H1 (cell line): ENCODE results near the gene XDH. TPM values are rescaled to one million over a fixed set of nuclear protein-coding genes. Genes with fewer than 3 reads are reported as not detected.

Experiments used
- CTCF ChIA-PET: fragments of 300-600 bp; sonication (Branson Sonifier 250); formaldehyde crosslinking; loops from one replicate; lab custom pipeline; 2021; ENCODE audit not compliant: partially characterized antibody; lab: Charles Lee
- POLR2A ChIA-PET: fragments of 300-600 bp; sonication (Branson Sonifier 250); formaldehyde crosslinking; loops from one replicate; lab custom pipeline; 2021; ENCODE audit warnings: inconsistent platforms; ENCODE audit not compliant: partially characterized antibody; lab: Charles Lee
- DNase-seq, 2 experiments: peaks; one replicate each; pipeline versions ENCODE4 v3.0.0 to v3.0.0-alpha.2; 2010 to 2022; ENCODE audit warnings: low spot score in 2 of 2, low read depth in 1 of 2, mixed read lengths in 1 of 2
- FAIRE-seq: peaks from 2 replicates; lab custom pipeline; 2011; peaks lifted over from hg19 to GRCh38; lab: Jason Lieb, UNC
- H2AFZ ChIP-seq: 2 replicates; pipeline ENCODE4 v1.8.1; 2012; ENCODE audit warnings: low read length, inconsistent platforms
- H2AK5ac ChIP-seq: 2 replicates; pipeline ENCODE4 v1.6.1; 2013; ENCODE audit warnings: low read depth, low read length
- H2BK120ac ChIP-seq: replicated peaks from 2 replicates; pipeline ENCODE3; 2013; ENCODE audit warnings: low read depth, low read length, inconsistent platforms
- H2BK12ac ChIP-seq: 2 replicates; pipeline ENCODE4 v1.6.1; 2013; ENCODE audit warnings: low read depth, low read length
- H2BK15ac ChIP-seq: 2 replicates; pipeline ENCODE4 v1.6.1; 2013; ENCODE audit warnings: low read length
- H2BK20ac ChIP-seq: 2 replicates; pipeline ENCODE4 v1.6.1; 2013; ENCODE audit warnings: low read length
- H2BK5ac ChIP-seq: 2 replicates; pipeline ENCODE4 v1.6.1; 2013; ENCODE audit warnings: low read depth, low read length
- H3K14ac ChIP-seq: 2 replicates; pipeline ENCODE4 v1.6.1; 2013; ENCODE audit warnings: inconsistent platforms; ENCODE audit not compliant: insufficient read length
- H3K18ac ChIP-seq: 2 replicates; pipeline ENCODE4 v1.6.1; 2013; ENCODE audit warnings: low read length; ENCODE audit errors: extremely low read depth
- H3K23ac ChIP-seq: 2 replicates; pipeline ENCODE4 v1.6.1; 2013; ENCODE audit warnings: inconsistent platforms; ENCODE audit not compliant: insufficient read length
- H3K23me2 ChIP-seq: 2 replicates; pipeline ENCODE4 v1.6.1; 2013; ENCODE audit warnings: low read depth, low read length
- H3K27ac ChIP-seq: 2 replicates; pipeline ENCODE4 v1.6.1; 2011; ENCODE audit warnings: low read depth, low read length, inconsistent platforms
- H3K27me3 ChIP-seq, 4 experiments: replicated peaks in 1 of 4; 1 replicate in 1 of 4; 2 replicates in 3 of 4; pipeline versions ENCODE4 v1.6.1 to v1.8.1; 2011 to 2013; ENCODE audit warnings: low read length in 3 of 4, mild to moderate bottlenecking in 3 of 4, inconsistent platforms in 2 of 4, mixed read lengths in 2 of 4, moderate library complexity in 1 of 4; ENCODE audit not compliant: control insufficient read depth in 3 of 4, insufficient read depth in 3 of 4; ENCODE audit errors: extremely low read depth in 1 of 4
- H3K36me3 ChIP-seq, 4 experiments: 2 replicates each; pipeline versions ENCODE4 v1.6.1 to v1.8.1; 2011 to 2013; ENCODE audit warnings: mild to moderate bottlenecking in 4 of 4, low read length in 3 of 4, moderate library complexity in 2 of 4, control low read depth in 1 of 4, inconsistent platforms in 1 of 4; ENCODE audit not compliant: insufficient read depth in 4 of 4, control insufficient read depth in 2 of 4
- H3K4ac ChIP-seq: replicated peaks from 2 replicates; pipeline ENCODE3; 2013; ENCODE audit warnings: low read length, low read depth, mixed read lengths, inconsistent platforms; ENCODE audit not compliant: insufficient read length
- H3K4me1 ChIP-seq, 4 experiments: replicated peaks in 1 of 4; 1 replicate in 1 of 4; 2 replicates in 3 of 4; pipeline versions ENCODE4 v1.6.1 to v1.8.1; 2011 to 2013; ENCODE audit warnings: low read length in 3 of 4, inconsistent platforms in 2 of 4, mixed read lengths in 1 of 4; ENCODE audit not compliant: insufficient read depth in 4 of 4, control insufficient read depth in 3 of 4
- H3K4me2 ChIP-seq, 2 experiments: 2 replicates each; pipeline versions ENCODE4 v1.6.1 to v1.8.1; 2011 to 2013; ENCODE audit warnings: low read depth in 2 of 2, low read length in 2 of 2, control low read depth in 1 of 2, inconsistent platforms in 1 of 2, mild to moderate bottlenecking in 1 of 2; ENCODE audit not compliant: insufficient read depth in 1 of 2
- H3K4me3 ChIP-seq, 4 experiments: fragments of 200-600, 300-600 bp in 1 of 4; sonication (generic), shearing (Covaris generic), sonication (Bioruptor Twin) in 1 of 4; 2 replicates each; pipeline versions ENCODE4 v1.5.1 to v1.8.1; 2011 to 2016; ENCODE audit warnings: low read length in 4 of 4, low read depth in 3 of 4, control low read depth in 2 of 4, inconsistent platforms in 2 of 4, mild to moderate bottlenecking in 2 of 4, mixed read lengths in 1 of 4, moderate library complexity in 1 of 4; ENCODE audit not compliant: insufficient read depth in 2 of 4; ENCODE audit errors: extremely low read depth in 1 of 4
- H3K56ac ChIP-seq: replicated peaks from 2 replicates; pipeline ENCODE3; 2013; ENCODE audit warnings: low read depth, mild to moderate bottlenecking, mixed read lengths, low read length, inconsistent platforms; ENCODE audit not compliant: insufficient read length
- H3K79me1 ChIP-seq: 2 replicates; pipeline ENCODE4 v1.6.1; 2013; ENCODE audit warnings: low read depth, low read length, control low read depth
- H3K79me2 ChIP-seq, 2 experiments: 2 replicates each; pipeline versions ENCODE4 v1.6.1 to v1.8.1; 2012 to 2013; ENCODE audit warnings: low read length in 2 of 2, mild to moderate bottlenecking in 2 of 2, inconsistent platforms in 1 of 2; ENCODE audit not compliant: insufficient read depth in 2 of 2, control insufficient read depth in 1 of 2
- H3K9ac ChIP-seq, 4 experiments: replicated peaks in 1 of 4; 1 replicate in 1 of 4; 2 replicates in 3 of 4; pipeline versions ENCODE4 v1.6.1 to v1.8.1; 2011 to 2013; ENCODE audit warnings: low read depth in 3 of 4, low read length in 3 of 4, control low read depth in 2 of 4, mild to moderate bottlenecking in 2 of 4, moderate library complexity in 2 of 4, inconsistent platforms in 1 of 4; ENCODE audit errors: extremely low read depth in 1 of 4
- H3K9me3 ChIP-seq, 2 experiments: 2 replicates each; pipeline versions ENCODE4 v1.6.1 to v1.8.1; 2012 to 2013; ENCODE audit warnings: mild to moderate bottlenecking in 2 of 2, moderate library complexity in 2 of 2, control low read depth in 1 of 2, inconsistent platforms in 1 of 2, low read depth in 1 of 2, low read length in 1 of 2, mixed read lengths in 1 of 2; ENCODE audit not compliant: insufficient read depth in 2 of 2
- H4K20me1 ChIP-seq, 2 experiments: replicated peaks in 1 of 2; 2 replicates each; pipeline versions ENCODE3 to v1.8.1; 2011 to 2013; ENCODE audit warnings: inconsistent platforms in 2 of 2, low read length in 2 of 2, mild to moderate bottlenecking in 1 of 2; ENCODE audit not compliant: insufficient read depth in 2 of 2, control insufficient read depth in 1 of 2
- H4K5ac ChIP-seq: 2 replicates; pipeline ENCODE4 v1.6.1; 2013; ENCODE audit warnings: low read length, low read depth, mixed read lengths, inconsistent platforms; ENCODE audit not compliant: insufficient read length
- H4K8ac ChIP-seq: 2 replicates; pipeline ENCODE4 v1.8.0; 2013; ENCODE audit warnings: mild to moderate bottlenecking, moderate library complexity, low read length, inconsistent platforms; ENCODE audit not compliant: insufficient read depth; ENCODE audit errors: extremely low read depth
- H4K91ac ChIP-seq: replicated peaks from 2 replicates; pipeline ENCODE3; 2013; ENCODE audit warnings: low read length, mixed read lengths, inconsistent platforms; ENCODE audit not compliant: insufficient read length
- BACH1 ChIP-seq: IDR thresholded peaks from 2 replicates; pipeline ENCODE4 v1.6.1; 2012; ENCODE audit warnings: low read length, improper control_type of control experiment
- BRCA1 ChIP-seq: IDR thresholded peaks from 2 replicates; pipeline ENCODE4 v1.6.1; 2012; ENCODE audit warnings: low read depth, low read length, improper control_type of control experiment
- EGR1 ChIP-seq: IDR thresholded peaks from 2 replicates; pipeline ENCODE4 v1.6.1; 2011; ENCODE audit warnings: low read depth, low read length, borderline replicate concordance
- GABPA ChIP-seq: IDR thresholded peaks from 2 replicates; pipeline ENCODE4 v1.6.1; 2011; ENCODE audit warnings: mild to moderate bottlenecking, low read length, moderate library complexity, borderline replicate concordance; ENCODE audit not compliant: insufficient read depth
- PHF8 ChIP-seq: fragments of 200-600 bp; sonication (generic); conservative IDR thresholded peaks from 2 replicates; pipeline ENCODE4 v1.7.1; 2012; ENCODE audit warnings: low read depth, mild to moderate bottlenecking, inconsistent platforms, low read length, moderate library complexity
- RNF2 ChIP-seq: fragments of 200-900, 300-1000 bp; sonication (generic); IDR thresholded peaks from 2 replicates; pipeline ENCODE4 v1.7.1; 2016; ENCODE audit warnings: borderline replicate concordance, low read depth, mild to moderate bottlenecking, antibody characterized with exemption, low read length; ENCODE audit not compliant: poor library complexity, severe bottlenecking; ENCODE audit errors: missing control alignments
- SIRT6 ChIP-seq: IDR thresholded peaks from one replicate; pipeline ENCODE4 v1.7.1; 2012; ENCODE audit warnings: low read length, inconsistent platforms
- SP2 ChIP-seq: IDR thresholded peaks from 2 replicates; pipeline ENCODE4 v1.6.1; 2012; ENCODE audit warnings: mild to moderate bottlenecking, low read length, inconsistent platforms
- SP4 ChIP-seq: IDR thresholded peaks from 2 replicates; pipeline ENCODE4 v1.6.1; 2012; ENCODE audit warnings: low read length, inconsistent platforms
- SUZ12 ChIP-seq: fragments of 200-600 bp; sonication (generic); IDR thresholded peaks from 2 replicates; pipeline ENCODE4 v1.6.1; 2012; ENCODE audit warnings: mild to moderate bottlenecking, inconsistent platforms, low read length, moderate library complexity, mixed read lengths
- WGBS, 2 experiments: shearing (Covaris generic) in 1 of 2; methylation state at CpG; one replicate each; pipeline versions ENCODE4 v1.1.6 to v1.1.7; 2013 to 2015; ENCODE audit warnings: low lambda C conversion rate in 2 of 2, mixed read lengths in 2 of 2, inconsistent platforms in 1 of 2, low coverage in 1 of 2, missing lambda C conversion rate in 1 of 2; ENCODE audit not compliant: insufficient replicate concordance in 2 of 2, insufficient coverage in 1 of 2, insufficient read length in 1 of 2; ENCODE audit errors: extremely low coverage in 1 of 2, missing lambda C conversion rate in 1 of 2; 5-methylcytosine and 5-hydroxymethylcytosine counted together
- polyA plus RNA-seq, 7 experiments: library from polyadenylated mRNA; depleted of rRNA in 3 of 7; stranded (reverse) in 5 of 7; unstranded in 2 of 7; fragments of >200 nt in 5 of 7; fragments of 200-250 nt in 2 of 7; gene quantifications; 1 replicate in 5 of 7; 2 replicates in 1 of 7; 4 replicates in 1 of 7; pipeline versions ENCODE4 v1.2.1 to v1.2.3, GENCODE V29; 2011 to 2013; ENCODE audit warnings: missing spikeins in 2 of 7, mixed read lengths in 2 of 7
- total RNA-seq: library from RNA; stranded (reverse); fragmentation: NEBNext Ultra II Directional; extraction: Animal tissue kit (Norgen Biotek cat#: 25700); gene quantifications from 2 replicates; pipeline ENCODE4 v1.2.1, GENCODE V29; 2021
- TF ChIP-seq, protein P1 (sequence below): IDR thresholded peaks from 2 replicates; pipeline ENCODE4 v1.6.1; 2012; ENCODE audit warnings: low read length, inconsistent platforms

Gene XDH
- total and polyA plus RNA-seq, 2 of the 8 experiments (the other 6 are each of a cell fraction or from before 2014, with no cell fraction given), result 0.68 to 1.2 TPM

- H3K4me1 ChIP-seq, result no peaks in the 10 kb centered on the region
- H2AFZ ChIP-seq, result no peak overlapping the region
- H3K23ac ChIP-seq, result no peak overlapping the region
- H3K18ac ChIP-seq, result no peak overlapping the region
- H4K8ac ChIP-seq, result no peak overlapping the region; the same call in 1 of the 2 replicates
- H4K91ac ChIP-seq, result no peak overlapping the region
- H3K4me3 ChIP-seq, result no peak overlapping the region
- H2BK5ac ChIP-seq, result no peak overlapping the region
- no peak overlapping the region for H3K4ac ChIP-seq
- no peak overlapping the region for H3K4me2 ChIP-seq
- DNase-seq (no peak), FAIRE-seq (no peak)
- WGBS, 2 experiments, result 83% methylated on average over 9 of the region's 9 CpGs; no CpG with 5 or more reads in 1 of the 2 experiments
- no peaks in the 10 kb centered on the region for H3K9me3 ChIP-seq
- no peaks in the 10 kb centered on the region for H4K20me1 ChIP-seq
- no peak overlapping the region for H3K56ac ChIP-seq
- H2BK12ac ChIP-seq, result no peak overlapping the region
- H4K5ac ChIP-seq, result no peak overlapping the region
- ChIA-PET CTCF (interaction anchor here (1.6 kb wide), 1 partner anchor 8 kb away, joined by 4 read pairs; no protein-coding TSS in a partner anchor), POLR2A (no interaction called here)
- H2BK15ac ChIP-seq, result no peak overlapping the region
- no peaks in the 10 kb centered on the region for H3K23me2 ChIP-seq
- H3K27ac ChIP-seq, result no peak overlapping the region
- H3K79me1 ChIP-seq, result no peaks in the 10 kb centered on the region
- no peaks in the 10 kb centered on the region for H3K36me3 ChIP-seq
- H3K79me2 ChIP-seq, result no peaks in the 10 kb centered on the region
- no peak overlapping the region for H2AK5ac ChIP-seq
- no peak overlapping the region for H2BK120ac ChIP-seq
- no peak overlapping the region for H2BK20ac ChIP-seq
- no peak overlapping the region for H3K14ac ChIP-seq
- H3K9ac ChIP-seq, result no peak overlapping the region
- no peaks in the 10 kb centered on the region for H3K27me3 ChIP-seq
- TF ChIP-seq BRCA1 (no peak), SP4 (no peak), SUZ12 (no peak), BACH1 (no peak), GABPA (no peak), PHF8 (no peak), RNF2 (no peak), SIRT6 (no peak), SP2 (no peak), EGR1 (no peak)
- TF ChIP-seq, protein P1, sequence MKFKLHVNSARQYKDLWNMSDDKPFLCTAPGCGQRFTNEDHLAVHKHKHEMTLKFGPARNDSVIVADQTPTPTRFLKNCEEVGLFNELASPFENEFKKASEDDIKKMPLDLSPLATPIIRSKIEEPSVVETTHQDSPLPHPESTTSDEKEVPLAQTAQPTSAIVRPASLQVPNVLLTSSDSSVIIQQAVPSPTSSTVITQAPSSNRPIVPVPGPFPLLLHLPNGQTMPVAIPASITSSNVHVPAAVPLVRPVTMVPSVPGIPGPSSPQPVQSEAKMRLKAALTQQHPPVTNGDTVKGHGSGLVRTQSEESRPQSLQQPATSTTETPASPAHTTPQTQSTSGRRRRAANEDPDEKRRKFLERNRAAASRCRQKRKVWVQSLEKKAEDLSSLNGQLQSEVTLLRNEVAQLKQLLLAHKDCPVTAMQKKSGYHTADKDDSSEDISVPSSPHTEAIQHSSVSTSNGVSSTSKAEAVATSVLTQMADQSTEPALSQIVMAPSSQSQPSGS, result no peak
These were observed 66.8 kb downstream of the XDH start for GRCh38 chr2:31347750-31348149.
